DOHH2 (cell line): ENCODE measurements around the gene LBP.

Experiments
- H3F3A ChIP-seq: fragments of 200-600 bp; sonication (generic), shearing (Covaris generic); 2 replicates; pipeline ENCODE4 v1.6.0; 2016; ENCODE audit warnings: antibody characterized with exemption, mild to moderate bottlenecking; ENCODE audit not compliant: control insufficient read depth, insufficient read depth
- H3K27ac ChIP-seq: fragments of 200-600 bp; sonication (generic); 2 replicates; pipeline ENCODE4 v1.5.1; 2014; ENCODE audit warnings: low read depth, mild to moderate bottlenecking, low read length, moderate library complexity
- H3K27me3 ChIP-seq: fragments of 200-600 bp; sonication (generic); 2 replicates; pipeline ENCODE4 v1.6.1; 2014; ENCODE audit warnings: mild to moderate bottlenecking, low read length, mixed read lengths; ENCODE audit not compliant: control insufficient read depth
- H3K36me3 ChIP-seq: fragments of 200-600 bp; sonication (generic); 2 replicates; pipeline ENCODE4 v1.6.1; 2014; ENCODE audit warnings: mild to moderate bottlenecking, low read length, moderate library complexity, mixed read lengths; ENCODE audit not compliant: control insufficient read depth
- H3K4me1 ChIP-seq: fragments of 200-600 bp; sonication (generic); 2 replicates; pipeline ENCODE4 v1.6.1; 2014; ENCODE audit warnings: mild to moderate bottlenecking, low read length, mixed read lengths; ENCODE audit not compliant: control insufficient read depth
- H3K4me2 ChIP-seq: fragments of 200-600 bp; sonication (generic); 2 replicates; pipeline ENCODE4 v1.6.0; 2014; ENCODE audit warnings: mild to moderate bottlenecking, low read length, moderate library complexity
- H3K4me3 ChIP-seq: fragments of 200-600 bp; sonication (generic); 2 replicates; pipeline ENCODE4 v1.5.1; 2014; ENCODE audit warnings: mild to moderate bottlenecking, low read length, mixed read lengths
- H3K79me2 ChIP-seq: fragments of 200-600 bp; sonication (generic); 2 replicates; pipeline ENCODE4 v1.6.1; 2014; ENCODE audit warnings: mild to moderate bottlenecking, low read length, mixed read lengths; ENCODE audit not compliant: control insufficient read depth
- H3K9me2 ChIP-seq: fragments of 200-600 bp; sonication (generic); replicated peaks from 2 replicates; pipeline ENCODE4 v1.6.1; 2014; ENCODE audit warnings: mild to moderate bottlenecking, low read length, mixed read lengths; ENCODE audit not compliant: control insufficient read depth
- H3K9me3 ChIP-seq: fragments of 200-600 bp; sonication (generic); 2 replicates; pipeline ENCODE4 v1.6.1; 2014; ENCODE audit warnings: antibody characterized with exemption, low read length, mixed read lengths; ENCODE audit not compliant: control insufficient read depth, insufficient read depth
- H4K20me1 ChIP-seq: fragments of 200-600 bp; sonication (generic); 2 replicates; pipeline ENCODE4 v1.6.0; 2014; ENCODE audit warnings: low read depth, mild to moderate bottlenecking, antibody characterized with exemption, low read length, moderate library complexity; ENCODE audit not compliant: control insufficient read depth, insufficient read depth
- EZH2phosphoT487 ChIP-seq: fragments of 200-600 bp; sonication (generic); IDR thresholded peaks from 2 replicates; pipeline ENCODE4 v1.6.1; 2017; ENCODE audit warnings: borderline replicate concordance, mild to moderate bottlenecking, antibody characterized with exemption, low read length, moderate library complexity, mixed read lengths
- TF ChIP-seq, protein P1 (sequence below): fragments of 200-600 bp; sonication (generic); IDR thresholded peaks from one replicate; pipeline ENCODE4 v1.5.1; 2014; ENCODE audit warnings: antibody characterized with exemption, mild to moderate bottlenecking, low read depth, low read length; ENCODE audit not compliant: poor library complexity, severe bottlenecking

LBP gene

GRCh38 chr20:38303908-38304379 is 42.3 kb upstream of the LBP start, which contains the start of gene BPI:
Gene BPI, plus strand, starts transcription at chr20:38304156. Its CDS starts 68 bp downstream, at chr20:38304224.
- Histone ChIP-seq H3K4me1 (no peaks in the 10 kb centered on the region), H3K27ac (no peak within 1 kb of the TSS), H3K9me2 (no peaks in the 10 kb centered on the region), H3F3A (no peaks in the 10 kb centered on the region), H4K20me1 (no peaks in the 10 kb centered on the region), H3K36me3 (no peaks in the 10 kb centered on the region), H3K4me2 (no peak within 1 kb of the TSS), H3K27me3 (peaks cover 16% of the 10 kb centered on the region), H3K4me3 (no peak within 1 kb of the TSS), H3K9me3 (no peaks in the 10 kb centered on the region), H3K79me2 (no peaks in the 10 kb centered on the region)
- TF ChIP-seq, protein P1, sequence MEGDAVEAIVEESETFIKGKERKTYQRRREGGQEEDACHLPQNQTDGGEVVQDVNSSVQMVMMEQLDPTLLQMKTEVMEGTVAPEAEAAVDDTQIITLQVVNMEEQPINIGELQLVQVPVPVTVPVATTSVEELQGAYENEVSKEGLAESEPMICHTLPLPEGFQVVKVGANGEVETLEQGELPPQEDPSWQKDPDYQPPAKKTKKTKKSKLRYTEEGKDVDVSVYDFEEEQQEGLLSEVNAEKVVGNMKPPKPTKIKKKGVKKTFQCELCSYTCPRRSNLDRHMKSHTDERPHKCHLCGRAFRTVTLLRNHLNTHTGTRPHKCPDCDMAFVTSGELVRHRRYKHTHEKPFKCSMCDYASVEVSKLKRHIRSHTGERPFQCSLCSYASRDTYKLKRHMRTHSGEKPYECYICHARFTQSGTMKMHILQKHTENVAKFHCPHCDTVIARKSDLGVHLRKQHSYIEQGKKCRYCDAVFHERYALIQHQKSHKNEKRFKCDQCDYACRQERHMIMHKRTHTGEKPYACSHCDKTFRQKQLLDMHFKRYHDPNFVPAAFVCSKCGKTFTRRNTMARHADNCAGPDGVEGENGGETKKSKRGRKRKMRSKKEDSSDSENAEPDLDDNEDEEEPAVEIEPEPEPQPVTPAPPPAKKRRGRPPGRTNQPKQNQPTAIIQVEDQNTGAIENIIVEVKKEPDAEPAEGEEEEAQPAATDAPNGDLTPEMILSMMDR: no peak
- no peak for TF ChIP-seq EZH2phosphoT487

GRCh38 chr20:38304845-38305447 is 41.3 kb upstream of the LBP start:
- Histone ChIP-seq H3K27ac (no peak overlapping the region), H3K79me2 (no peaks in the 10 kb centered on the region), H3K4me2 (no peak overlapping the region), H3K4me3 (no peak overlapping the region), H3F3A (no peaks in the 10 kb centered on the region), H4K20me1 (no peaks in the 10 kb centered on the region), H3K9me2 (no peaks in the 10 kb centered on the region), H3K36me3 (no peaks in the 10 kb centered on the region), H3K9me3 (no peaks in the 10 kb centered on the region), H3K4me1 (no peaks in the 10 kb centered on the region), H3K27me3 (peaks cover 16% of the 10 kb centered on the region)
- TF ChIP-seq, protein P1: peak; percentile 61
- TF ChIP-seq EZH2phosphoT487: no peak

DNA sequence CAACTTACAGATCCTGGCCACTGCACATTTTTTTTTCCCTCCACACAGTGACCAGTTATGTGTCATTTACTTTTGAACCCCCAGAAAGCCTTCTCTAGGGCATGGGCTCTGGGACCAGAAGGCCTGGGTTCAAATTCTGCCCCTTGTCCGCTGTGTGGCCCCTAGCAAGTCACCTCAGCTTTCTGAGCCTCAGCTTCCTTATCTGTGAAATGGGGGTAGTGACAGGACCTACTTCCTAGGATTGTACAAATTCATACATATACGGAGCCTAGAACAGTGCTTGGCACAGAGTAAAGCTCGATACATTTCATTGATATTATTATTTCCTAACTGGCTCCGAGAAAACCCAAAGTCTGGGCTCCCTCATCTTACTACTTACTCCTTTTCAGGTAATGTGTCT is 40.7 kb upstream of the LBP start:
- Histone ChIP-seq H3K36me3 (no peaks in the 10 kb centered on the region), H4K20me1 (no peaks in the 10 kb centered on the region), H3K4me1 (no peaks in the 10 kb centered on the region), H3K9me2 (no peaks in the 10 kb centered on the region), H3K4me2 (no peak overlapping the region), H3K27ac (no peak overlapping the region), H3K27me3 (peaks cover 10% of the 10 kb centered on the region), H3F3A (no peaks in the 10 kb centered on the region), H3K9me3 (no peaks in the 10 kb centered on the region), H3K4me3 (no peak overlapping the region), H3K79me2 (no peaks in the 10 kb centered on the region)
- TF ChIP-seq, protein P1: no peak
- no peak for TF ChIP-seq EZH2phosphoT487
